HepG2 (cell line): Measurements from ENCODE around the gene BRD3. TPM values are rescaled to one million over a fixed set of nuclear protein-coding genes. Genes with fewer than 3 reads are reported as not detected.

Experiments used
- AGO1 ChIP-seq: fragments of 200-400 bp; formaldehyde crosslinking; IDR thresholded peaks from 2 replicates; pipeline ENCODE4 v1.6.1; 2017; ENCODE audit warnings: mild to moderate bottlenecking, low read depth, low read length, moderate library complexity; ENCODE audit not compliant: poor library complexity, severe bottlenecking
- CAMTA2 ChIP-seq: sonication (generic); formaldehyde crosslinking; IDR thresholded peaks from 2 replicates; pipeline ENCODE4 v1.4.0; 2020; ENCODE audit warnings: mild to moderate bottlenecking, missing genetic modification reagents, borderline replicate concordance
- GATAD1 ChIP-seq: IDR thresholded peaks from 2 replicates; pipeline ENCODE4 v1.6.1; 2016; ENCODE audit warnings: missing genetic modification reagents, missing compliant biosample characterization
- GATAD2A ChIP-seq: IDR thresholded peaks from 2 replicates; pipeline ENCODE4 v1.6.1; 2016
- HDAC1 ChIP-seq: sonication (generic); formaldehyde crosslinking; IDR thresholded peaks from 2 replicates; pipeline ENCODE4 v1.5.1; 2020; ENCODE audit warnings: mild to moderate bottlenecking, missing genetic modification reagents
- IRX3 ChIP-seq: sonication (generic); formaldehyde crosslinking; IDR thresholded peaks from 2 replicates; pipeline ENCODE4 v1.8.1; 2023; ENCODE audit warnings: mild to moderate bottlenecking, low read depth, missing genetic modification reagents, borderline replicate concordance
- MIER3 ChIP-seq: IDR thresholded peaks from 2 replicates; pipeline ENCODE4 v1.6.1; 2016; ENCODE audit warnings: missing compliant biosample characterization, borderline replicate concordance
- MXI1 ChIP-seq: IDR thresholded peaks from 3 replicates; pipeline ENCODE4 v1.6.1; 2012; ENCODE audit warnings: low read depth, low read length, inconsistent platforms, borderline replicate concordance
- MYC ChIP-seq: sonication (generic); formaldehyde crosslinking; IDR thresholded peaks from 2 replicates; pipeline ENCODE4 v1.9.0; 2021; ENCODE audit warnings: missing genetic modification reagents, borderline replicate concordance
- RAD21 ChIP-seq: fragments of 450-650 bp; formaldehyde crosslinking; IDR thresholded peaks from 2 replicates; pipeline ENCODE4 v1.5.0; 2020; ENCODE audit warnings: mild to moderate bottlenecking
- RELA ChIP-seq: sonication (generic); formaldehyde crosslinking; IDR thresholded peaks from 2 replicates; pipeline ENCODE4 v1.4.0; 2020; ENCODE audit warnings: missing genetic modification reagents
- RNF2 ChIP-seq: fragments of 450-650 bp; conservative IDR thresholded peaks from 2 replicates; pipeline ENCODE4 v1.6.1; 2016; ENCODE audit warnings: low read depth
- SMAD1 ChIP-seq: sonication (generic); formaldehyde crosslinking; IDR thresholded peaks from 2 replicates; pipeline ENCODE4 v1.4.0; 2020; ENCODE audit warnings: missing genetic modification reagents, low read depth, mild to moderate bottlenecking, borderline replicate concordance
- TOPORS ChIP-seq: sonication (generic); formaldehyde crosslinking; IDR thresholded peaks from 2 replicates; pipeline ENCODE4 v1.8.0; 2023; ENCODE audit warnings: mild to moderate bottlenecking, missing genetic modification reagents
- ZFP37 ChIP-seq: sonication (generic); formaldehyde crosslinking; IDR thresholded peaks from 2 replicates; pipeline ENCODE4 v1.4.0; 2020; ENCODE audit warnings: missing genetic modification reagents, borderline replicate concordance
- ZFY ChIP-seq: sonication (generic); formaldehyde crosslinking; IDR thresholded peaks from 2 replicates; pipeline ENCODE4 v1.4.0; 2020; ENCODE audit warnings: missing genetic modification reagents
- ZNF317 ChIP-seq: sonication (generic); formaldehyde crosslinking; IDR thresholded peaks from 2 replicates; pipeline ENCODE4 v1.5.0; 2020; ENCODE audit warnings: mild to moderate bottlenecking, missing genetic modification reagents
- ZNF335 ChIP-seq: sonication (generic); formaldehyde crosslinking; IDR thresholded peaks from 2 replicates; pipeline ENCODE4 v1.4.0; 2020; ENCODE audit warnings: missing genetic modification reagents
- ZNF768 ChIP-seq: sonication (generic); formaldehyde crosslinking; IDR thresholded peaks from 2 replicates; pipeline ENCODE4 v1.4.0; 2020; ENCODE audit warnings: missing genetic modification reagents
- polyA plus RNA-seq, 8 experiments: library from polyadenylated mRNA; depleted of rRNA in 3 of 8; stranded (reverse) in 7 of 8; unstranded in 1 of 8; fragments of >200 nt; fragmentation: Illumina TruSeq in 4 of 8; extraction: Trizol in 4 of 8; gene quantifications; 2 replicates each; pipeline versions ENCODE4 v1.2.1 to v1.2.3, GENCODE V29; 2011 to 2016; ENCODE audit warnings: low read depth in 4 of 8, missing spikeins in 1 of 8, mixed read lengths in 1 of 8; ENCODE audit not compliant: insufficient read depth in 1 of 8
- total RNA-seq, 5 experiments: library from RNA; depleted of rRNA; stranded (reverse); fragments of >200 nt; fragmentation: Illumina TruSeq; extraction: Trizol; gene quantifications; 2 replicates each; pipeline ENCODE4 v1.2.3, GENCODE V29; 2016; ENCODE audit warnings: low read depth in 1 of 5
- TF ChIP-seq, protein P1 (sequence below): IDR thresholded peaks from 2 replicates; pipeline ENCODE4 v1.6.1; 2018; ENCODE audit warnings: missing genetic modification reagents, mild to moderate bottlenecking, missing compliant biosample characterization
- TF ChIP-seq, protein P2 (sequence below): sonication (generic); formaldehyde crosslinking; IDR thresholded peaks from 2 replicates; pipeline ENCODE4 v1.9.0; 2022; ENCODE audit warnings: low read depth, missing genetic modification reagents
- TF ChIP-seq, protein P3 (sequence below): sonication (generic); formaldehyde crosslinking; IDR thresholded peaks from 2 replicates; pipeline ENCODE4 v1.5.1; 2020; ENCODE audit warnings: missing genetic modification reagents, mild to moderate bottlenecking, borderline replicate concordance
- TF ChIP-seq, protein P4 (sequence below): sonication (generic); formaldehyde crosslinking; IDR thresholded peaks from 2 replicates; pipeline ENCODE4 v1.4.0; 2020; ENCODE audit warnings: missing genetic modification reagents

The BRD3 gene
- total and polyA plus RNA-seq, 2 of the 13 experiments (the other 11 are each of a cell fraction or from before 2014, with no cell fraction given): 5.9 to 12.9 TPM

DNA sequence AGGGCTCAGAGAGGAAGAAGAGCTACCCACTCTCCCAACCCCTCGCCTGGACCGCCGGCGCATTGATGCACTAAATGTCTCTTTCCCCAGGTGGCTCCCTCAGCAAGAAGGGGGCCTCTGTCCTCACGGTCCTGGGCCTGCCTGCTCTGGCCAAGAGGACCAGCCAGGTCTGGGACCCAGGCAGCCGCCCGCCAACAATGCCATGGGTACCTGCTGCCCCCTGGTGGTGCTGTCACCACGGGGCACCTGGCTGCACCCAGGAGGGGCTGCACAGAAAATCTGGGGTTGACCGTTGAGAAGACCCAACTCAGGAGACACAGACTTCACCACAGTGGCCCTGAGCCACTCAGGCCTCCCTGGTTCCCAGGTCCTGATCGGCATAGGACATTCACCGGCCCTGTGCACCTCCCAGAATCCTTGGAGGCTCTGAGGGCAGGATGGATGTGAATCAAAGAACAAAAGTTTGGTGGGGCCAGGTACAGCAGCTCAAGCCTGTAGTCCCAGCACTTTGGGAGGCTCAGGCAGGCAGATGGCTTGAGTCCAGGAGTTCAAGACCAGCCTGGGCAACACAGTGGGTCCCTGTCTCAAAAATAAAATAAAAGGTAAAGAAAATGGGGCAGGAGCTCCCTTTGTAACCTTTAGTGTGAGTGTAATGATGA, 73.3 kb downstream of the BRD3 start (continued):
- TF ChIP-seq ZNF335 (CRISPR knock-in tag) (0 out of 2 replicates have a peak, but pooled peaks have one; percentile 16), TOPORS (CRISPR knock-in tag) (no peak), SMAD1 (peak; percentile 47; the same call in 1 of the 2 replicates), ZFY (CRISPR knock-in tag) (peak; percentile 35; the same call in 1 of the 2 replicates), HDAC1 (CRISPR knock-in tag) (no peak), ZNF317 (0 out of 2 replicates have a peak, but pooled peaks have one; percentile 18), CAMTA2 (CRISPR knock-in tag) (no peak), AGO1 (peak; percentile 54), IRX3 (CRISPR knock-in tag) (no peak), RNF2 (no peak), GATAD1 (CRISPR knock-in tag) (0 out of 2 replicates have a peak, but pooled peaks have one; percentile 32), RAD21 (CRISPR knock-in tag) (peak; percentile 99), ZFP37 (CRISPR knock-in tag) (no peak), MXI1 (peak; percentile 48; the same call in 1 of the 3 replicates), GATAD2A (CRISPR knock-in tag) (peak; percentile 37; the same call in 1 of the 2 replicates), ZNF768 (CRISPR knock-in tag) (peak; percentile 56; the same call in 1 of the 2 replicates), MYC (CRISPR knock-in tag) (peak; percentile 52; the same call in 1 of the 2 replicates), RELA (CRISPR knock-in tag) (0 out of 2 replicates have a peak, but pooled peaks have one; percentile 68), MIER3 (CRISPR knock-in tag) (0 out of 2 replicates have a peak, but pooled peaks have one; percentile 65)
- TF ChIP-seq, protein P1, sequence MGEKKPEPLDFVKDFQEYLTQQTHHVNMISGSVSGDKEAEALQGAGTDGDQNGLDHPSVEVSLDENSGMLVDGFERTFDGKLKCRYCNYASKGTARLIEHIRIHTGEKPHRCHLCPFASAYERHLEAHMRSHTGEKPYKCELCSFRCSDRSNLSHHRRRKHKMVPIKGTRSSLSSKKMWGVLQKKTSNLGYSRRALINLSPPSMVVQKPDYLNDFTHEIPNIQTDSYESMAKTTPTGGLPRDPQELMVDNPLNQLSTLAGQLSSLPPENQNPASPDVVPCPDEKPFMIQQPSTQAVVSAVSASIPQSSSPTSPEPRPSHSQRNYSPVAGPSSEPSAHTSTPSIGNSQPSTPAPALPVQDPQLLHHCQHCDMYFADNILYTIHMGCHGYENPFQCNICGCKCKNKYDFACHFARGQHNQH (CRISPR knock-in tag): peak; percentile 34; the same call in 1 of the 2 replicates
- TF ChIP-seq, protein P2, sequence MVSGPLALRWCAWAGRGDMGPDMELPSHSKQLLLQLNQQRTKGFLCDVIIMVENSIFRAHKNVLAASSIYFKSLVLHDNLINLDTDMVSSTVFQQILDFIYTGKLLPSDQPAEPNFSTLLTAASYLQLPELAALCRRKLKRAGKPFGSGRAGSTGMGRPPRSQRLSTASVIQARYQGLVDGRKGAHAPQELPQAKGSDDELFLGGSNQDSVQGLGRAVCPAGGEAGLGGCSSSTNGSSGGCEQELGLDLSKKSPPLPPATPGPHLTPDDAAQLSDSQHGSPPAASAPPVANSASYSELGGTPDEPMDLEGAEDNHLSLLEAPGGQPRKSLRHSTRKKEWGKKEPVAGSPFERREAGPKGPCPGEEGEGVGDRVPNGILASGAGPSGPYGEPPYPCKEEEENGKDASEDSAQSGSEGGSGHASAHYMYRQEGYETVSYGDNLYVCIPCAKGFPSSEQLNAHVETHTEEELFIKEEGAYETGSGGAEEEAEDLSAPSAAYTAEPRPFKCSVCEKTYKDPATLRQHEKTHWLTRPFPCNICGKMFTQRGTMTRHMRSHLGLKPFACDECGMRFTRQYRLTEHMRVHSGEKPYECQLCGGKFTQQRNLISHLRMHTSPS (CRISPR knock-in tag): peak; percentile 21; the same call in 1 of the 2 replicates
- TF ChIP-seq, protein P3, sequence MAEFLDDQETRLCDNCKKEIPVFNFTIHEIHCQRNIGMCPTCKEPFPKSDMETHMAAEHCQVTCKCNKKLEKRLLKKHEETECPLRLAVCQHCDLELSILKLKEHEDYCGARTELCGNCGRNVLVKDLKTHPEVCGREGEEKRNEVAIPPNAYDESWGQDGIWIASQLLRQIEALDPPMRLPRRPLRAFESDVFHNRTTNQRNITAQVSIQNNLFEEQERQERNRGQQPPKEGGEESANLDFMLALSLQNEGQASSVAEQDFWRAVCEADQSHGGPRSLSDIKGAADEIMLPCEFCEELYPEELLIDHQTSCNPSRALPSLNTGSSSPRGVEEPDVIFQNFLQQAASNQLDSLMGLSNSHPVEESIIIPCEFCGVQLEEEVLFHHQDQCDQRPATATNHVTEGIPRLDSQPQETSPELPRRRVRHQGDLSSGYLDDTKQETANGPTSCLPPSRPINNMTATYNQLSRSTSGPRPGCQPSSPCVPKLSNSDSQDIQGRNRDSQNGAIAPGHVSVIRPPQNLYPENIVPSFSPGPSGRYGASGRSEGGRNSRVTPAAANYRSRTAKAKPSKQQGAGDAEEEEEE (CRISPR knock-in tag): no peak
- TF ChIP-seq, protein P4, sequence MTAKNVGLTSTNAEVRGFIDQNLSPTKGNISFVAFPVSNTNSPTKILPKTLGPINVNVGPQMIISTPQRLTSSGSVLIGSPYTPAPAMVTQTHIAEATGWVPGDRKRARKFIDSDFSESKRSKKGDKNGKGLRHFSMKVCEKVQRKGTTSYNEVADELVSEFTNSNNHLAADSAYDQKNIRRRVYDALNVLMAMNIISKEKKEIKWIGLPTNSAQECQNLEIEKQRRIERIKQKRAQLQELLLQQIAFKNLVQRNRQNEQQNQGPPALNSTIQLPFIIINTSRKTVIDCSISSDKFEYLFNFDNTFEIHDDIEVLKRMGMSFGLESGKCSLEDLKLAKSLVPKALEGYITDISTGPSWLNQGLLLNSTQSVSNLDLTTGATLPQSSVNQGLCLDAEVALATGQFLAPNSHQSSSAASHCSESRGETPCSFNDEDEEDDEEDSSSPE (CRISPR knock-in tag): peak; percentile 34; the same call in 1 of the 2 replicates
